H1 (cell line): ENCODE results near the gene NRL.

Experiments used
- ATF2 ChIP-seq: IDR thresholded peaks from 2 replicates; pipeline ENCODE4 v1.6.1; 2012; ENCODE audit warnings: low read length, inconsistent platforms
- CHD1 ChIP-seq: IDR thresholded peaks from 2 replicates; pipeline ENCODE4 v1.6.1; 2012; ENCODE audit warnings: low read depth, low read length, improper control_type of control experiment
- CTCF ChIP-seq, 3 experiments: IDR thresholded peaks; 1 replicate in 2 of 3; 2 replicates in 1 of 3; pipeline versions ENCODE4 v1.5.1 to v1.6.1; 2011; ENCODE audit warnings: low read length in 3 of 3, mild to moderate bottlenecking in 3 of 3, inconsistent platforms in 2 of 3, low read depth in 1 of 3, moderate library complexity in 1 of 3; ENCODE audit not compliant: insufficient read depth in 1 of 3; ENCODE audit errors: control extremely low read depth in 1 of 3
- JUND ChIP-seq: IDR thresholded peaks from 2 replicates; pipeline ENCODE4 v1.6.1; 2011; ENCODE audit warnings: mild to moderate bottlenecking, improper control_type of control experiment, low read length
- KDM1A ChIP-seq: fragments of 200-600, 300-600 bp; sonication (generic); IDR thresholded peaks from 2 replicates; pipeline ENCODE4 v1.7.1; 2016; ENCODE audit warnings: mild to moderate bottlenecking, low read length, borderline replicate concordance
- NRF1 ChIP-seq: IDR thresholded peaks from 2 replicates; pipeline ENCODE4 v1.6.1; 2011; ENCODE audit warnings: mild to moderate bottlenecking, low read depth, low read length, improper control_type of control experiment
- POLR2A ChIP-seq, 2 experiments: IDR thresholded peaks; 1 replicate in 1 of 2; 2 replicates in 1 of 2; pipeline ENCODE4 v1.6.1; 2011; ENCODE audit warnings: low read depth in 2 of 2, low read length in 2 of 2, mild to moderate bottlenecking in 2 of 2; ENCODE audit errors: control extremely low read depth in 1 of 2
- RAD21 ChIP-seq, 2 experiments: IDR thresholded peaks in 1 of 2; conservative IDR thresholded peaks in 1 of 2; 2 replicates each; pipeline ENCODE4 v1.6.1; 2011; ENCODE audit warnings: low read depth in 2 of 2, low read length in 2 of 2, improper control_type of control experiment in 1 of 2, inconsistent platforms in 1 of 2, mild to moderate bottlenecking in 1 of 2, moderate library complexity in 1 of 2
- RFX5 ChIP-seq: IDR thresholded peaks from 2 replicates; pipeline ENCODE4 v1.6.1; 2011; ENCODE audit warnings: low read depth, low read length, improper control_type of control experiment, borderline replicate concordance
- ZNF274 ChIP-seq: IDR thresholded peaks from 2 replicates; pipeline ENCODE4 v1.7.0; 2012; ENCODE audit warnings: low read length, borderline replicate concordance; ENCODE audit errors: extremely low read depth
- TF ChIP-seq, protein P1 (sequence below): IDR thresholded peaks from 2 replicates; pipeline ENCODE4 v1.6.1; 2012; ENCODE audit warnings: inconsistent platforms

DNA sequence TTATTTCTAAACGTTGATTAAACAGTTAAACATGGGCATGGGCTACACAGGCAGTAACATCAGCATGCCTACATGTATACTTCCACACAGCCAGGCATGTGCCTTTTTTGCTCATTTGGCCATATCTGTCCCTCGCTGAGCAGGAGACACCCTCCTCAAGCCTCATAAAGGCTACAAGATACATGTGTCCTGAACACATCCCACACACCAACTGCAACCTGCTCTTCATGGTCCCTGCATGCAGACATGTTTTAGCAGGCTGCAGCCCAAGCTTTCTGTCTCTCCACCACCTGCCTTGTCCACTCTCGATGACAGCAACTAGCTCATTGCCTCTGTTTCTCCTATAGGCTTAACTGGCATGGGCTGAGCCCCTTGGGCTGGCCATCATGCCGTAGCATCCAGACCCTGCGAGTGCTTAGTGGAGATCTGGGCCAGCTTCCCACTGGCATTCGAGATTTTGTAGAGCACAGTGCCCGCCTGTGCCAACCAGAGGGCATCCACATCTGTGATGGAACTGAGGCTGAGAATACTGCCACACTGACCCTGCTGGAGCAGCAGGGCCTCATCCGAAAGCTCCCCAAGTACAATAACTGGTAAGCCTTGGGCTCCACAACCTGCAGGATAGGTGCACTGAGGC lies 18.1 kb downstream of the NRL start:
- TF ChIP-seq KDM1A (no peak), CTCF (IDR thresholded peaks at IDR 0.05; ENCODE audit: control extremely low read depth in 1 of 3, insufficient read depth in 1 of 3, low read depth in 1 of 3, low read length in 3 of 3) (no peak), ZNF274 (no peak), JUND (no peak), RFX5 (no peak), NRF1 (no peak), POLR2A (IDR thresholded peaks at IDR 0.05; ENCODE audit: control extremely low read depth in 1 of 2, low read depth in 2 of 2, low read length in 2 of 2) (no peak), ATF2 (no peak), RAD21 (IDR thresholded peaks at IDR 0.05 in 1 of 2, conservative IDR thresholded peaks at IDR 0.05 in 1 of 2; ENCODE audit: low read depth in 2 of 2, low read length in 2 of 2) (no peak), CHD1 (no peak)
- TF ChIP-seq, protein P1, sequence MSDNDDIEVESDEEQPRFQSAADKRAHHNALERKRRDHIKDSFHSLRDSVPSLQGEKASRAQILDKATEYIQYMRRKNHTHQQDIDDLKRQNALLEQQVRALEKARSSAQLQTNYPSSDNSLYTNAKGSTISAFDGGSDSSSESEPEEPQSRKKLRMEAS: no peak
